GM21360 (cell line): ENCODE measurements around the gene KRTAP4-8.
"Not testable (repeated sequence)": the region's sequence is repeated elsewhere in the genome, so short reads cannot be mapped to it uniquely, and the experiment has no call there.

Experiments
- ATAC-seq: cut with Tn5 transposase; IDR thresholded peaks from one replicate; pipeline ENCODE4 v1.9.1; 2021; ENCODE audit warnings: mild to moderate bottlenecking, moderate library complexity; ENCODE audit not compliant: unreplicated experiment

Gene KRTAP4-8

DNA sequence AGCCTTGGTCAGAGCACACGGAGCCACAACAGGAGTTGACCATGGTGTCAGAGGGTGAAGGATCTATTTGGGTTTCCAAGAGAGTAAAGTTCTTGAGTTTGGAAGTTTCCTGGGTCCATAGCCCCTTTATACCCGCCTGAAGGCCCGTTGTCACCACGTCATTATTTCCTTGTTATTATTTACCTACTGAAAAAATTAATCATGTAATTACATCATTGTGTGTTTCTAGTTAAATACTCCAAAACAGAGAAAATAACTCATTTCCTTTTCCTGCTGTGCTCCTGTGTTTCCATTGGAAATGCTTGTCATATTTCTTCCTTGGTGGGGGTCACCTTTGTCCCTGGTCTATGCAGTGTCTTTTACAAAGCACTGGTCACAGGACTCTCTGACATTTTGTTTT lies at the start of gene KRTAP4-8:
Gene KRTAP4-8, minus strand, starts transcription at position 101 of the 400 bp plus-strand sequence. Its CDS starts 58 bp downstream, at position 43.
- no peak for ATAC-seq

DNA sequence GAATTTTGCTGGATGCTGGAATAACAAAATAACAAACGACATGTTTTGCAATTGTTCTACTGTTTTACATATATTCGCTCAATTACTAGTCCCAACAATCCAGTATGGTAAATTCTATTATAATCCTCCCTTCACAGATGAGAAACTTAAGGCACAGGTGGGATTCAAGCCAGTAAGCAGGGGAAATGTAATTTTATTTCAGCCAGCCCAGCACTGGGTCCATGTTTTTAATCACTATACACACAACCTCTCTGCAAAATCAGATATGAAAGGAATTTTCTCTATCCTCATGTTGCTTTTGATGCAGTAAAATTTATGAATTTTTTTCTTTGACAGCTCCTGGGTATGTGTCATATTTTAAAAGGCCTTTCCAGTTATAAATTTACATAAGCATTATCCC lies 47.3 kb upstream of the KRTAP4-8 start:
- no peak for ATAC-seq

- no peak for ATAC-seq
Observed at GRCh38 chr17:41144846-41145245, 46.9 kb upstream of the KRTAP4-8 start.

DNA sequence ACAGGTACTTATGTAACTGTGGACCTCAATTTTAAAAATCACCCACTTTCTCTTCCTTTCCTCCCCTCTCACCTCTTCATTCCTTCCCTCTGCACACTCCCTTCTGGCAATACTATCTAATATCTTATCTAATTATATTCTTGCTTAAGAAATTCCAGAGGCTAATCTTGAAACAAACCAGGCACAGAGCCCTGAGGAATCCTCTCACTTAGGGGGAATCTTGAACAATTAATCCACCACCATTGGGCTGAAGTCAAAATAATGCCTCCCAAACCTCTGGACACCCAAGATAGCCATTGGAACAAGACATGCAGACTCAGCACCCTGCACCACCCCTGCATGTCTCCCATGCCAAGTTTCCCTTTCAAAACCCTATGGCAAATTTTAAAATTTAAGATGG lies 43.4 kb upstream of the KRTAP4-8 start:
- ATAC-seq = no peak

- no peak for ATAC-seq
Observed at GRCh38 chr17:41140360-41141131, 42.6 kb upstream of the KRTAP4-8 start, which contains the start of gene KRTAP4-6. TSS of gene KRTAP4-6 (minus strand) at chr17:41140544. CDS start at chr17:41140487, 57 bp downstream.

DNA sequence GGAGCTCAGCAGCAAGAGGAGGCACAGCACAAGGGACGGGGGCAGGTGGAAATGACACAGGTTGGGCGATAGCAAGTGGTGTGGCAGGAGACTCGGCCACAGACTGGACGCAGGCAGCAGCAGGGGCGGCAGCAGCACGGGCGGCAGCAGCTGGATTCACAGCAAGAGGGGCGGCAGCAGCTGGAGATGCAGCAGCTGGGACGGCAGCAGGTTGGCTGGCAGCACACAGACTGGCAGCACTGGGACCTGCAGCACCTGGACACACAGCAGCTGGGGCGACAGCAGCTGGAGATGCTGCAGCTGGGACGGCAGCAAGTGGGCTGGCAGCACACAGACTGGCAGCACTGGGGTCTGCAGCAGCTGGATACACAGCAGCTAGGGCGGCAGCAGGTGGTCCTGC lies 41.9 kb upstream of the KRTAP4-8 start:
- ATAC-seq = not testable (repeated sequence)

DNA sequence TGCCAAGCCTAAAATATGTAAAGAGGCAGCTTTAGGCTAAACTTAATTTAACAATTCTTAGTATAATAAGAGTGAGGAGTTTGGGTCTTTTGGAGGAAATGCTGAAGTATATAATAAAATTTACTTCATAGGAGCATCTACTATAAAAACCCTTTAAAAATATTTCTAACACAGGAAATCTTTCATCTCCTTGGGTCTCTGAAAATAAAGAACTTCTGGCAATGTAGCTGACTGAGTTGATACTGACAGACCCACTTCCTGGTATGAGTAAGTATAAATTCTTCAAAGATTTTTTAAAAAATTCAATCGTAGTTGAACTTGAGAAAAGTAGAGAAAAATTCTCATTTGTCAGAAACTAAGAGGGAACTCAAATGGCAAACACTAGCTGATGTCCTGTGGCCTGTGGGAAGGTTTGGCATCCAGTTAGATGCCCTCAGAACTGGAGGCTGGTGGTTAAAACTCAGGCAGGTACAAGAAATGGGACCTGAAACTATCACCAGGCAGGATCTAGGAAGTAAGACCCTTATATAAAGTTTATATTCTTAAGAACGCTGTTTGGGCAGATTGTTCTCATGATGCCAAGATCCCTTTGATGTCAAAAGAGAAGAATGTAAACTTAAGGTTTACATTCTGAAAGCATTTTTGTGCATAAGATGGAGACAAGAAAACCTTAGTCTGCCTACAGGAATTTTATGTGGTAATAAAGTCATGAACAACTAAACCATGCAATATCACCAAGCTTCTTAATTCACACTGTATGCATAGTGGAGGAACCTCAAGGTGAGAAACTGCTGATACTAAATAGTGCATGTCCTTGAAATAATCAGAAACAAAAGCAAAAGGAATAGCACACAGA lies 36.2 kb upstream of the KRTAP4-8 start:
- no peak for ATAC-seq

DNA sequence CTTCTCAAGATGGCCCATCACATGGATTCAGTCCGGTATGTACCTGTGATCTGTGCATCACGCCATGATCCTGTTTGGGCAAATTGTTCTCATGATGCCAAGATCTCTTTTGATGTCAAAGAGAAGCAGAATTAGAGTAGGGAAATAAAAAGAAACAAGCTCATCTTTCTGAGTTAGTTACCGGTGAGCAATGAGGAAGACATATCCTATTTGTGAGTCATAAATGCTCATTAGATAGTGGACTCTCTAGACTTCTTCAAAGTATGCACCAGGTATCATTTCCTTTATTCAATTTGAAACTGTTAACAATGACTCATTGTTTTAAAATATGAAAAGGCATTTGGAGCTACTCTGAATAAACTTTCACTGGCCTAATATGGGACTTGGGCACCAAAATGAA lies 34.0 kb upstream of the KRTAP4-8 start:
- ATAC-seq = no peak

DNA sequence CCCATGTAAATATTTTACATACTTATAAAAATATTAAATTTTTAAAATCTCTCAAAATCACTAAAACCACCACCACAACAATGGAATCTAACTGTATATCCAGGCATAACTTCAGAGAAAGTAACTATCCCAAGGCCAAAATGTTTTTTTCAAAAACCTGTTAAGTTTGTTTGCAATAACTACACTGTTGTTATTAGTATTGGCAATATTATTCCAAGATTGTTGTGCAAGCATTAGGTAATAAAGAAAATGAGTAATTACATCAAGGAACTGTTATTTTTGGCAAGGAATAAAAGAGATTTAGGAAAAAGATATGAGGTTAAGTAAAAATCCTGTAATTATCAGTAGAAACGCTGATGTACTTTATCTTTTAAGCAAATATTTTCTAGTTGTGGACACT lies 29.4 kb upstream of the KRTAP4-8 start:
- ATAC-seq = no peak

GRCh38 chr17:41126412-41126811 lies 28.5 kb upstream of the KRTAP4-8 start:
- ATAC-seq = no peak

GRCh38 chr17:41125064-41125463 lies 27.1 kb upstream of the KRTAP4-8 start:
- ATAC-seq = no peak

DNA sequence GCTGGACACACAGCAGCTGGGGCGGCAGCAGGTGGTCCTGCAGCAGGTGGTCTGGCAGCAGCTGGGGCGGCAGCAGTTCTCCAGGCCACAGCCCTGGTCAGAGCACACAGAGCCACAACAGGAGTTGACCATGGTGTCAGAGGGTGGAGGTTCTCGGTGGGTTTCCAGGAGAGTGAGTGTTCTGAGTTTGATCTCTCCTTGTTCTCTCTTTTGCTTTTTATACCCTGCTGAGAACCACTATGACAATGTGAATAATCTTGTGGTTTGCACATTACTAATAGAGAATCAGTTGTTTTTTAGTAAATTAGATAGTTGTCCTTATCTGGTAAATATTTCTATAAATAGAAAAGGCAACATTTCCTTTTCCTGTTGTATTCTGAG lies 26.0 kb upstream of the KRTAP4-8 start, which contains the start of gene KRTAP4-12:
Gene KRTAP4-12, minus strand, starts transcription at position 192 of the 381 bp plus-strand sequence. Its CDS starts 60 bp downstream, at position 132.
- ATAC-seq = not testable (repeated sequence)

GRCh38 chr17:41123292-41123990 lies 25.5 kb upstream of the KRTAP4-8 start:
- not testable (repeated sequence) for ATAC-seq

- no peak for ATAC-seq
Observed at GRCh38 chr17:41121742-41122141, 23.8 kb upstream of the KRTAP4-8 start.

DNA sequence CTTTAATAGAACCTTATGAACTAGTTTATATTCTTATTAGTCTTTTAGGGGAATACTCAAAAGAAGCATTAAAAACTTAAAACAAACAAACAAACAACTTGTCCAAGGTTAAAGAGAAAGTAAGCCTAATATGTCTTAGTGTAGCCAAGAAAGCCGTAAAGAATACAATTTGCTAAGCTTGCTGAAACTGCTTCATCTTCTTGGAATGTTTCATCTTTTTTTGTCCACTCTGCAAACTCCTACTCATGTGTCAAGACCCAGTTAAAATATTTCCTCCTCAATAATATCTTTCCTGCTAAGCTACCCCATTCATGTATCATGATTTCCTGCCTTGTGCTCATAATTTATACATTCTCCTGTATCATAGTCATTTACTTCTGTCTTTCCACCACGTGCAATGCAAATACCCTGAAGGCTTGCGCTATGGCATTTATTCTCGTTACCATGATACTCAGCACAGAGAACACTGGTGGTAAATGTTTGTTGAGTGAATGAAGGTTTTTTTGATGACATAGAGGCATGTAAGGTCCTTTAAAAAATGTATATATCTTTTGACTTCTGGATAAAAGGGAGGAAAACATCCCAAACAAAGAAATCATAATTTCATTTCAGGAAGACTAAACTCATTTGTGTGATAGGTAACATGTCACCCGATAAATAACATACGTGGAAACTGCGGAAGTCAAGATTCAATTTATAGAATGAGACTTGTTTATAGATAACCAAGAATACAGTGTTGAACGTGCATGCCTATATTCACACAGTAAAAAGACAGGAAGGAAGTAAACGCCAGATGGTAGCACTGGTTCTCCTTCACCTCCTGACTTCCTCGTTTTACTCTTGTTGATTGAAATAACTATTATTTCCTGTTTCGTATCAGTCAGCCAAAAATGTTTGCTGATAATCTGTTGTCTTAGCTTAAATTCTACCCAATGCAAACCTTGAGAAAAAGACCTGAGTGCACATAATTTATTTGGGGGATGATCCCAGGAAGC lies 22.1 kb upstream of the KRTAP4-8 start:
- ATAC-seq = not testable (repeated sequence)

DNA sequence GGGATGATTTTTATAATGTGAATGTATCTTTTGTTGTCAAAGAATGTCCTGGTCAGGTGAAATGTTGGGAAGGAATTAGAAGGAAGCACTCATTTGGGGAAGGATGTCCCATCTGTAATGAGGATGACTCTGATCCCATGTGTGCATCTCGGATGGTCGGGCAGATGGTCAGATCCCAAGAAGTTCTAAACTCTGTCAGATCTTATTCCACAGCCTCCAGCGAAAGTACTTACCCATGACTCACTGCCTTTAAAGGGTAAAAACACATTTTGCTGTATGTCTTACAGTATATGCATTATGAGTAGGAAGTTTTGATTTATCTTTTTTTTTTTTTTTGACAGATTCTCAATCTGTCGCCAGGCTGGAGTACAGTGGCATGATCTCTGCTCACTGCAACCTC lies 20.8 kb upstream of the KRTAP4-8 start:
- ATAC-seq = no peak

DNA sequence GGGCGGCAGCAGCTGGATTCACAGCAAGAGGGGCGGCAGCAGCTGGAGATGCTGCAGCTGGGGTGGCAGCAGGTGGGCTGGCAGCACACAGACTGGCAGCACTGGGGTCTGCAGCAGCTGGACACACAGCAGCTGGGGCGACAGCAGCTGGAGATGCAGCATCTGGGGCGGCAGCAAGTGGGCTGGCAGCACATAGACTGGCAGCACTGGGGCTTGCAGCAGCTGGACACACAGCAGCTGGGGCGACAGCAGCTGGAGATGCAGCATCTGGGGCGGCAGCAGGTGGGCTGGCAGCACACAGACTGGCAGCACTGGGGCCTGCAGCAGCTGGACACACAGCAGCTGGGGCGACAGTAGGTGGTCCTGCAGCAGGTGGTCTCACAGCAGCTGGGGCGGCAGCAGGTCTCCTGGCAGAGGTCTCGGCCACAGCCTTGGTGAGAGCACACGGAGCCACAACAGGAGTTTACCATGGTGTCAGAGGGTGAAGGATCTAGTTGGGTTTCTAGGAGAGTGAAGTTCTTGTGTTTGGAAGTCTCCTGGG lies 20.0 kb upstream of the KRTAP4-8 start, which contains the start of gene KRTAP4-11:
Gene KRTAP4-11, minus strand, starts transcription at position 528 of the 541 bp plus-strand sequence. Its CDS starts 58 bp downstream, at position 470.
- not testable (repeated sequence) for ATAC-seq

DNA sequence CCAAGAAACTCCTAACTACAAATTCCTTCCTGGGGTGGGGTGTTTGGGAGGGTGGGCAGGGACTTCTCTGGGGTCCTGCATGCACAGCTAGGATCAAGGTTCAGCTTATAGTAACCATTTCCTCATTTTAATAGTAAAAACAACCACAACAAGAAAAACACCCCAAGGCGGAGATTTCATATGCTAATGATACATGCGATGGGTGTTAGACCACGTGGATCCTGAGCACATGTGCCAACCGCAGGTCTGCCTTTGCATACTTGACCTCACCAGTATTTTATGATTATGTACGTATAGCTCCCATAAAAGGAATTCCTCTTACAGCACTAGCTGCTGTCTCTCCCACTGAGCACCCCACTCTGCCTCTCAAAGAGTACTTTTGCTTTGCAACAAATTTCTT lies 18.4 kb upstream of the KRTAP4-8 start:
- ATAC-seq = no peak

- ATAC-seq = no peak
Observed at GRCh38 chr17:41111151-41111885, 13.4 kb upstream of the KRTAP4-8 start.
